ENCODE data around the gene CCDC3. TPM values are rescaled to one million over a fixed set of nuclear protein-coding genes. Genes with fewer than 3 reads are reported as not detected.

The CCDC3 gene
- total and polyA plus RNA-seq, 2 of the 8 experiments (the other 6 are each of a cell fraction or from before 2014, with no cell fraction given) = 3.4 to 3.7 TPM

- Histone ChIP-seq H3K4me2 (ENCODE audit: insufficient read depth in 1 of 2, low read depth in 2 of 2, low read length in 2 of 2) (no peak overlapping the region), H3K4me1 (replicated peaks in 1 of 4; ENCODE audit: control insufficient read depth in 3 of 4, insufficient read depth in 4 of 4, low read length in 3 of 4) (no peaks in the 10 kb centered on the region), H4K8ac (ENCODE audit: extremely low read depth, insufficient read depth, low read length) (no peak overlapping the region), H2BK12ac (ENCODE audit: low read depth, low read length) (no peak overlapping the region), H3K23ac (ENCODE audit: insufficient read length) (no peak overlapping the region), H2BK20ac (ENCODE audit: low read length) (no peak overlapping the region), H2BK120ac (replicated peaks; ENCODE audit: low read depth, low read length) (no peak overlapping the region), H2AFZ (ENCODE audit: low read length) (no peak overlapping the region), H4K20me1 (replicated peaks in 1 of 2; ENCODE audit: control insufficient read depth in 1 of 2, insufficient read depth in 2 of 2, low read length in 2 of 2) (no peaks in the 10 kb centered on the region), H3K18ac (ENCODE audit: extremely low read depth, low read length) (no peak overlapping the region), H3K4ac (replicated peaks; ENCODE audit: insufficient read length, low read depth, low read length) (no peak overlapping the region), H3K9ac (replicated peaks in 1 of 4; ENCODE audit: extremely low read depth in 1 of 4, low read depth in 3 of 4, low read length in 3 of 4) (no peak overlapping the region), H2BK5ac (ENCODE audit: low read depth, low read length) (no peak overlapping the region), H2AK5ac (ENCODE audit: low read depth, low read length) (no peak overlapping the region), H3K79me1 (ENCODE audit: low read depth, low read length) (no peaks in the 10 kb centered on the region), H4K5ac (ENCODE audit: insufficient read length, low read depth, low read length) (no peak overlapping the region), H2BK15ac (ENCODE audit: low read length) (no peak overlapping the region), H3K36me3 (ENCODE audit: control insufficient read depth in 2 of 4, insufficient read depth in 4 of 4, low read length in 3 of 4) (no peaks in the 10 kb centered on the region), H3K56ac (replicated peaks; ENCODE audit: insufficient read length, low read depth, low read length) (no peak overlapping the region), H3K27ac (ENCODE audit: low read depth, low read length) (no peak overlapping the region), H3K79me2 (ENCODE audit: control insufficient read depth in 1 of 2, insufficient read depth in 2 of 2, low read length in 2 of 2) (no peaks in the 10 kb centered on the region), H3K4me3 (ENCODE audit: extremely low read depth in 1 of 4, insufficient read depth in 2 of 4, low read depth in 3 of 4, low read length in 4 of 4) (no peak overlapping the region), H3K9me3 (ENCODE audit: insufficient read depth in 2 of 2, low read depth in 1 of 2, low read length in 1 of 2) (no peaks in the 10 kb centered on the region), H3K27me3 (replicated peaks in 1 of 4; ENCODE audit: control insufficient read depth in 3 of 4, extremely low read depth in 1 of 4, insufficient read depth in 3 of 4, low read length in 3 of 4) (no peaks in the 10 kb centered on the region), H4K91ac (replicated peaks; ENCODE audit: insufficient read length, low read length) (no peak overlapping the region), H3K14ac (ENCODE audit: insufficient read length) (no peak overlapping the region), H3K23me2 (ENCODE audit: low read depth, low read length) (no peaks in the 10 kb centered on the region)
- 89% methylated on average over 4 of the region's 4 CpGs; no CpG with 5 or more reads in 1 of the 2 experiments for WGBS, 2 experiments (ENCODE audit: extremely low coverage in 1 of 2, insufficient coverage in 1 of 2, insufficient read length in 1 of 2, insufficient replicate concordance in 2 of 2, low coverage in 1 of 2, low lambda C conversion rate in 2 of 2, missing lambda C conversion rate in 1 of 2)
- ChIA-PET POLR2A (ENCODE audit: partially characterized antibody) (no interaction called here), CTCF (ENCODE audit: partially characterized antibody) (interaction anchor here (0.5 to 0.6 kb wide), 2 partner anchors 72 to 108 kb away, joined by 3 read pairs; no protein-coding TSS in a partner anchor)
- DNase-seq (ENCODE audit: low read depth in 1 of 2, low spot score in 2 of 2) (no peak), FAIRE-seq (no peak)
- TF ChIP-seq USF2 (IDR thresholded peaks at IDR 0.05; ENCODE audit: low read length) = no peak
- TF ChIP-seq RNF2 (IDR thresholded peaks at IDR 0.05; ENCODE audit: borderline replicate concordance, low read depth, low read length, missing control alignments, poor library complexity, severe bottlenecking) = no peak
- TF ChIP-seq SIX5 (IDR thresholded peaks at IDR 0.05; ENCODE audit: low read depth, low read length) = no peak
- no peak for TF ChIP-seq EGR1 (IDR thresholded peaks at IDR 0.05; ENCODE audit: borderline replicate concordance, low read depth, low read length)
- TF ChIP-seq SP4 (IDR thresholded peaks at IDR 0.05; ENCODE audit: low read length) = no peak
- TF ChIP-seq ATF3 (IDR thresholded peaks at IDR 0.05; ENCODE audit: insufficient read depth, low read depth, low read length) = no peak
- no peak for TF ChIP-seq NRF1 (IDR thresholded peaks at IDR 0.05; ENCODE audit: low read depth, low read length)
- TF ChIP-seq SUZ12 (IDR thresholded peaks at IDR 0.05; ENCODE audit: low read length) = no peak
- no peak for TF ChIP-seq SIN3A (conservative IDR thresholded peaks at IDR 0.05 in 1 of 2, IDR thresholded peaks at IDR 0.05 in 1 of 2; ENCODE audit: low read depth in 1 of 2, low read length in 2 of 2)
- no peak for TF ChIP-seq GTF2F1 (IDR thresholded peaks at IDR 0.05; ENCODE audit: borderline replicate concordance, low read depth, low read length)
- no peak for TF ChIP-seq BCL11A (IDR thresholded peaks at IDR 0.05; ENCODE audit: low read depth in 2 of 2, low read length in 2 of 2)
- TF ChIP-seq POU5F1 (IDR thresholded peaks at IDR 0.05; ENCODE audit: low read depth, low read length) = no peak
These were observed 84.9 kb downstream of the CCDC3 start for GRCh38 chr10:12916587-12916986.

All from H1 (cell line).